DMS79 (cell line): ENCODE measurements around the gene CBX1.
A peak's percentile ranks its signal among the peaks of the same experiment; 100 is the strongest.

ENCODE experiments used
- DNase-seq: peaks from one replicate; lab custom pipeline; 2025; lab: John Stamatoyannopoulos, UW

Gene CBX1

GRCh38 chr17:48025904-48026501 is 75.3 kb downstream of the CBX1 start:
- no peak for DNase-seq

- peak; percentile 86 for DNase-seq
These were observed 76.0 kb downstream of the CBX1 start for GRCh38 chr17:48025040-48025903.

GRCh38 chr17:48024149-48025039 is 76.9 kb downstream of the CBX1 start:
- DNase-seq: no peak

- DNase-seq: peak; percentile 48
These were observed 77.7 kb downstream of the CBX1 start for GRCh38 chr17:48023400-48024148.

GRCh38 chr17:48022901-48023300 is 78.4 kb downstream of the CBX1 start:
- DNase-seq: no peak

- DNase-seq: no peak
These were observed 79.3 kb downstream of the CBX1 start for GRCh38 chr17:48021934-48022333.
